Upper lobe of left lung (tissue), 4 donors: ENCODE results near the gene CSKMT.
"Not testable (repeated sequence)": the region's sequence is repeated elsewhere in the genome, so short reads cannot be mapped to it uniquely, and the experiment has no call there.

ENCODE experiments used
- POLR2A ChIP-seq, 4 donors: fragments of 450-650 bp; IDR thresholded peaks; one replicate each; pipeline ENCODE4 v1.5.1; 2016 to 2017; ENCODE audit warnings: antibody characterized with exemption in 4 of 4, mild to moderate bottlenecking in 2 of 4
- TF ChIP-seq, protein P1 (sequence below), 6 experiments: fragments of 450-650 bp in 4 of 6; fragments of 200-600 bp in 2 of 6; sonication (generic) in 2 of 6; IDR thresholded peaks; one replicate each; pipeline ENCODE4 v1.5.1; 2016 to 2019; ENCODE audit warnings: antibody characterized with exemption in 6 of 6

DNA sequence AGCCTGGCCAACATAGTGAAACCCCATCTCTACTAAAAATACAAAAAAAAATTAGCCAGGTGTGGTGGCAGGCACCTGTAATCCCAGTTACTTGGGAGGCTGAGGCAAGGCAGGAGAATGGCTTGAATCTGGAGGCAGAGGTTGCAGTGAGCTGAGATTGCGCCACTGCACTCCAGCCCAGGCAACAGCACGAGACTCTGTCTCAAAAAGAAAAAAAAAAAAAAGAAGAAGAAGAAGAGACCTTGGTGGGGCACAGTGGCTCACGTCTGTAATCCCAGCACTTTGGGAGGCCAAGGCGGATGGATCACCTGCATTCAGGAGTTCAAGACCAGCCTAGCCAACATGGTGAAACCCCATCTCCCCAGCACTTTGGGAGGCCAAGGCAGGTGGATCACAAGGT is 38.8 kb downstream of the CSKMT start:
- TF ChIP-seq, protein P1, sequence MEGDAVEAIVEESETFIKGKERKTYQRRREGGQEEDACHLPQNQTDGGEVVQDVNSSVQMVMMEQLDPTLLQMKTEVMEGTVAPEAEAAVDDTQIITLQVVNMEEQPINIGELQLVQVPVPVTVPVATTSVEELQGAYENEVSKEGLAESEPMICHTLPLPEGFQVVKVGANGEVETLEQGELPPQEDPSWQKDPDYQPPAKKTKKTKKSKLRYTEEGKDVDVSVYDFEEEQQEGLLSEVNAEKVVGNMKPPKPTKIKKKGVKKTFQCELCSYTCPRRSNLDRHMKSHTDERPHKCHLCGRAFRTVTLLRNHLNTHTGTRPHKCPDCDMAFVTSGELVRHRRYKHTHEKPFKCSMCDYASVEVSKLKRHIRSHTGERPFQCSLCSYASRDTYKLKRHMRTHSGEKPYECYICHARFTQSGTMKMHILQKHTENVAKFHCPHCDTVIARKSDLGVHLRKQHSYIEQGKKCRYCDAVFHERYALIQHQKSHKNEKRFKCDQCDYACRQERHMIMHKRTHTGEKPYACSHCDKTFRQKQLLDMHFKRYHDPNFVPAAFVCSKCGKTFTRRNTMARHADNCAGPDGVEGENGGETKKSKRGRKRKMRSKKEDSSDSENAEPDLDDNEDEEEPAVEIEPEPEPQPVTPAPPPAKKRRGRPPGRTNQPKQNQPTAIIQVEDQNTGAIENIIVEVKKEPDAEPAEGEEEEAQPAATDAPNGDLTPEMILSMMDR (IDR thresholded peaks at IDR 0.05) = not testable (repeated sequence)
- not testable (repeated sequence) for TF ChIP-seq POLR2A (IDR thresholded peaks at IDR 0.05)
